Endothelial cell of umbilical vein (primary cell): Measurements from ENCODE around the gene PLEKHA5.

Experiments used
- CTCF ChIP-seq, 2 donors: IDR thresholded peaks; 1 replicate in 1 of 2; 2 replicates in 1 of 2; pipeline ENCODE4 v1.5.1; 2011; ENCODE audit warnings: low read length in 2 of 2, mild to moderate bottlenecking in 2 of 2, moderate library complexity in 2 of 2, control low read depth in 1 of 2, inconsistent platforms in 1 of 2, low read depth in 1 of 2; ENCODE audit not compliant: insufficient read depth in 1 of 2; ENCODE audit errors: extremely low read depth in 1 of 2
- EZH2 ChIP-seq: IDR thresholded peaks from 2 replicates; pipeline ENCODE4 v1.6.1; 2012; ENCODE audit warnings: borderline replicate concordance, low read depth, mild to moderate bottlenecking, moderate library complexity, low read length, inconsistent platforms; ENCODE audit not compliant: severe bottlenecking
- POLR2A ChIP-seq: IDR thresholded peaks from 2 replicates; pipeline ENCODE4 v1.6.1; 2012; ENCODE audit warnings: low read depth, mild to moderate bottlenecking, control low read depth, low read length

GRCh38 chr12:19251481-19252132 lies 122.1 kb downstream of the PLEKHA5 start:
- TF ChIP-seq POLR2A, result no peak
- no peak for TF ChIP-seq CTCF (IDR thresholded peaks at IDR 0.05; ENCODE audit: extremely low read depth in 1 of 2, insufficient read depth in 1 of 2, low read depth in 1 of 2, low read length in 2 of 2)
- no peak for TF ChIP-seq EZH2
